ENCODE measurements around the gene LRP4. TPM values are rescaled to one million over a fixed set of nuclear protein-coding genes. Genes with fewer than 3 reads are reported as not detected.
"Not testable (repeated sequence)": the region's sequence is repeated elsewhere in the genome, so short reads cannot be mapped to it uniquely, and the experiment has no call there.

LRP4 gene
- total RNA-seq, 5 donors from 2014 or later (not counting 1 experiment from before 2014, with no cell fraction given) = 0.06 to 0.26 (median 0.13) TPM; not detected in 2

DNA sequence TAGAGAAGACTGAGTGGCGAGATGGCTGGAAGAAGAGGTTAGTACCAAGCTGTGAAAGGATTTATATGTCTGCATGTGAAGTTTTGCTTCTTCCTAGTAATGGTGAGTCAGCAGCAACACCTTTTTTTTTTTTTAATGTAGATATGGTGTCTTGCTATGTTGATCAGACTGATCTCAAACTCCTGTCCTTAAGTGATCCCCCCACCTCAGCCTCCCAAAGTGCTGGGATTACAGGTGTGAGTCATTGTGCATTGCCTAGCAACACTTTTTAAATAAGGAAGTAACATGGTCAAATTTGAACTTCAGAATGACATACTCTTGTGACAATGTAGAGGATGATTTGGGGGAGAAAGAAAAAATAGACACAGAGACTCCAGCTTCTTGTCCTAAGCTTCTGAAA, 11.7 kb upstream of the LRP4 start:
- no peaks in the 10 kb centered on the region for H3K9me3 Mint-ChIP-seq
- Histone ChIP-seq H3K4me3 (ENCODE audit: control insufficient read depth in 1 of 2, extremely low read depth in 1 of 2, low read length in 1 of 2) (no peak overlapping the region), H3K27me3 (replicated peaks in 1 of 2; ENCODE audit: control insufficient read depth in 2 of 2, extremely low read depth in 1 of 2, insufficient read depth in 2 of 2, low read length in 1 of 2) (peaks cover 0 to 27% of the 10 kb centered on the region in 2 experiments), H3K27ac (ENCODE audit: low read length) (no peak overlapping the region), H3K4me1 (ENCODE audit: control insufficient read depth in 1 of 2, extremely low read depth in 1 of 2, insufficient read depth in 2 of 2, low read length in 2 of 2) (no peaks in the 10 kb centered on the region), H3K9me3 (no peaks in the 10 kb centered on the region), H3K36me3 (ENCODE audit: control insufficient read depth in 2 of 2, extremely low read depth in 1 of 2, insufficient read depth in 1 of 2, low read length in 1 of 2) (no peaks in the 10 kb centered on the region)
- peaks cover 15 to 26% of the 10 kb centered on the region in 2 donors for H3K27me3 Mint-ChIP-seq
- WGBS (ENCODE audit: insufficient coverage) = no CpG with 5 or more reads among the region's 1 CpG
- H3K27ac Mint-ChIP-seq = no peak overlapping the region
- DNase-seq (no peak), ATAC-seq (replicated peaks in 1 of 4) (no peak)
- H3K36me3 Mint-ChIP-seq = no peaks in the 10 kb centered on the region
- POLR2A ChIA-PET = no interaction called here
- H3K4me1 Mint-ChIP-seq = peaks cover 0 to 2% (median 0%) of the 10 kb centered on the region in 3 donors
- no peak overlapping the region for H3K4me3 Mint-ChIP-seq
- CTCF ChIA-PET = interaction anchor here in 1 of 2 donors (0.6 kb wide), 1 partner anchor 14 kb away, joined by 3 read pairs; no protein-coding TSS in a partner anchor

- CTCF ChIA-PET; ATAC-seq (replicated peaks in 1 of 4): not testable (repeated sequence)
Measured at GRCh38 chr11:46928701-46929100, 10.4 kb upstream of the LRP4 start.

DNA sequence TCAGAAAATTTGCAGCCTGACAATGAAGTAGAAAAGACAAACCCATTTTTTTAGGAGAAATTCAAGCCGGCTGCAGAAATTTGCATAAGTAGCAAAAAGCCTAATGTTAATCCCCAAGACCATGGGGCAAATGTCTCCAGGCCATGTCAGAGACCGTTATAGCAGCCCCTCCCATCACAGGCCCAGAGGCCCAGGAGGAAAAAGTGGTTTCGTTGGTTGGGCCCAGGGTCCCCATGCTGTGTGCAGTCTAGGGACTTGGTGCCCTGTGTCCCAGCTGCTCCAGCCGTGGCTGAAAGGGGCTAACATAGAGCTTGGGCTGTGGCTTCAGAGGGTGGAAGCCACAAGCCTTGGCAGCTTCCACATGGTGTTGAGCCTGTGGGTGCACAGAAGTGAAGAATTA, 9.6 kb upstream of the LRP4 start:
- H3K36me3 ChIP-seq (ENCODE audit: control insufficient read depth in 2 of 2, extremely low read depth in 1 of 2, insufficient read depth in 1 of 2, low read length in 1 of 2); H3K9me3 Mint-ChIP-seq; H3K9me3 ChIP-seq; H3K27ac ChIP-seq (ENCODE audit: low read length); H3K27ac Mint-ChIP-seq; H3K4me1 Mint-ChIP-seq; H3K4me3 Mint-ChIP-seq; DNase-seq; H3K36me3 Mint-ChIP-seq; ATAC-seq (replicated peaks in 1 of 4); H3K4me1 ChIP-seq (ENCODE audit: control insufficient read depth in 1 of 2, extremely low read depth in 1 of 2, insufficient read depth in 2 of 2, low read length in 2 of 2); CTCF ChIA-PET; H3K4me3 ChIP-seq (ENCODE audit: control insufficient read depth in 1 of 2, extremely low read depth in 1 of 2, low read length in 1 of 2); POLR2A ChIA-PET: not testable (repeated sequence)
- H3K27me3 ChIP-seq (replicated peaks in 1 of 2; ENCODE audit: control insufficient read depth in 2 of 2, extremely low read depth in 1 of 2, insufficient read depth in 2 of 2, low read length in 1 of 2) = peaks cover 0 to 28% of the 10 kb centered on the region in 2 experiments
- 84% methylated on average over 3 of the region's 4 CpGs for WGBS (ENCODE audit: insufficient coverage)
- peaks cover 15 to 25% of the 10 kb centered on the region in 2 donors for H3K27me3 Mint-ChIP-seq

More at GRCh38 chr11:46928701-46929100, 10.4 kb upstream of the LRP4 start:
- H3K4me1 Mint-ChIP-seq; POLR2A ChIA-PET; H3K9me3 ChIP-seq; H3K27ac ChIP-seq (ENCODE audit: low read length); DNase-seq; H3K27ac Mint-ChIP-seq; H3K36me3 Mint-ChIP-seq; H3K36me3 ChIP-seq (ENCODE audit: control insufficient read depth in 2 of 2, extremely low read depth in 1 of 2, insufficient read depth in 1 of 2, low read length in 1 of 2); H3K4me3 Mint-ChIP-seq; H3K9me3 Mint-ChIP-seq; H3K4me1 ChIP-seq (ENCODE audit: control insufficient read depth in 1 of 2, extremely low read depth in 1 of 2, insufficient read depth in 2 of 2, low read length in 2 of 2); H3K4me3 ChIP-seq (ENCODE audit: control insufficient read depth in 1 of 2, extremely low read depth in 1 of 2, low read length in 1 of 2): not testable (repeated sequence)
- no CpG with 5 or more reads among the region's 1 CpG for WGBS (ENCODE audit: insufficient coverage)
- peaks cover 15 to 27% of the 10 kb centered on the region in 2 donors for H3K27me3 Mint-ChIP-seq
- peaks cover 0 to 30% of the 10 kb centered on the region in 2 experiments for H3K27me3 ChIP-seq (replicated peaks in 1 of 2; ENCODE audit: control insufficient read depth in 2 of 2, extremely low read depth in 1 of 2, insufficient read depth in 2 of 2, low read length in 1 of 2)

- peaks cover 0 to 45% of the 10 kb centered on the region in 2 experiments for H3K27me3 ChIP-seq (replicated peaks in 1 of 2; ENCODE audit: control insufficient read depth in 2 of 2, extremely low read depth in 1 of 2, insufficient read depth in 2 of 2, low read length in 1 of 2)
- no peak overlapping the region for H3K4me3 ChIP-seq (ENCODE audit: control insufficient read depth in 1 of 2, extremely low read depth in 1 of 2, low read length in 1 of 2)
- Mint-ChIP-seq H3K4me1 (peaks cover 25 to 29% (median 28%) of the 10 kb centered on the region in 3 donors), H3K36me3 (no peaks in the 10 kb centered on the region), H3K27ac (no peak overlapping the region), H3K9me3 (no peaks in the 10 kb centered on the region), H3K27me3 (peaks cover 27 to 42% of the 10 kb centered on the region in 2 donors), H3K4me3 (no peak overlapping the region)
- peaks cover 5 to 27% of the 10 kb centered on the region in 2 experiments for H3K4me1 ChIP-seq (ENCODE audit: control insufficient read depth in 1 of 2, extremely low read depth in 1 of 2, insufficient read depth in 2 of 2, low read length in 2 of 2)
- H3K9me3 ChIP-seq = no peaks in the 10 kb centered on the region
- ATAC-seq (replicated peaks in 1 of 4) = no peak
- no peak overlapping the region for H3K27ac ChIP-seq (ENCODE audit: low read length)
- H3K36me3 ChIP-seq (ENCODE audit: control insufficient read depth in 2 of 2, extremely low read depth in 1 of 2, insufficient read depth in 1 of 2, low read length in 1 of 2) = no peaks in the 10 kb centered on the region
- DNase-seq = no peak
- WGBS (ENCODE audit: insufficient coverage) = 67% methylated on average over 1 of the region's 4 CpGs
- ChIA-PET CTCF (no interaction called here), POLR2A (no interaction called here)
Measured at GRCh38 chr11:46920755-46921154, 2.4 kb upstream of the LRP4 start.

- Histone ChIP-seq H3K9me3 (no peaks in the 10 kb centered on the region), H3K36me3 (ENCODE audit: control insufficient read depth in 2 of 2, extremely low read depth in 1 of 2, insufficient read depth in 1 of 2, low read length in 1 of 2) (no peaks in the 10 kb centered on the region), H3K4me3 (ENCODE audit: control insufficient read depth in 1 of 2, extremely low read depth in 1 of 2, low read length in 1 of 2) (peak overlapping the region in 1 of 2 donors; percentile 40), H3K27me3 (replicated peaks in 1 of 2; ENCODE audit: control insufficient read depth in 2 of 2, extremely low read depth in 1 of 2, insufficient read depth in 2 of 2, low read length in 1 of 2) (peaks cover 0 to 50% of the 10 kb centered on the region in 2 experiments), H3K27ac (ENCODE audit: low read length) (no peak overlapping the region), H3K4me1 (ENCODE audit: control insufficient read depth in 1 of 2, extremely low read depth in 1 of 2, insufficient read depth in 2 of 2, low read length in 2 of 2) (peaks cover 5 to 27% of the 10 kb centered on the region in 2 experiments)
- Mint-ChIP-seq H3K27ac (peak overlapping the region in 1 of 2 donors; percentile 21), H3K36me3 (no peaks in the 10 kb centered on the region), H3K4me1 (peaks cover 25 to 29% (median 28%) of the 10 kb centered on the region in 3 donors), H3K9me3 (no peaks in the 10 kb centered on the region), H3K4me3 (peak overlapping the region; percentile 67 to 73 (median 73)), H3K27me3 (peaks cover 44 to 53% of the 10 kb centered on the region in 2 donors)
- DNase-seq (no peak), ATAC-seq (replicated peaks in 1 of 4) (no peak)
- whole genome bisulfite sequencing (ENCODE audit: insufficient coverage) = 44% methylated on average over 16 of the region's 17 CpGs
- POLR2A ChIA-PET = no interaction called here
- CTCF ChIA-PET = interaction anchor here in 1 of 2 donors (0.6 kb wide), 1 partner anchor 538 kb away, joined by 5 read pairs; no protein-coding TSS in a partner anchor
Measured at GRCh38 chr11:46918788-46919513, 601 bp upstream of the LRP4 start.

DNA sequence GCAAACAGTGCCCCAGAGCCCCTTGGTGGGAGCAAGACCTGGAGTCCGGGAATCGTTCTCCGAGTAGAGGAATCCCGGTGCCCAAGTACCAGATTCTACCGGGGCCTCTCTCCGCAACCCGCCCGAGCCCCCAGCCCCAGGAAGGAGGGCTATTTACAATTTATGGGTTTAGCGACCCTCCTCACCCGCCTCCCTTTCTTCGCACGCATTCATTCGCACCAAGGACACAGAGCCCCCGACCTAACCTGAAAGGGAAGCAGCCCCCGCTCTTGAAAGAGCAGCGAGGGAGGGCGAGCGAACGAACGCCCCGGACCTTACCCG, 628 bp downstream of the LRP4 start:
- Mint-ChIP-seq H3K9me3 (no peaks in the 10 kb centered on the region), H3K36me3 (no peaks in the 10 kb centered on the region), H3K4me1 (peaks cover 25 to 29% (median 28%) of the 10 kb centered on the region in 3 donors), H3K4me3 (peak overlapping the region; percentile 69 to 81 (median 69)), H3K27me3 (peaks cover 56 to 65% of the 10 kb centered on the region in 2 donors), H3K27ac (no peak overlapping the region)
- ChIA-PET CTCF (no interaction called here), POLR2A (no interaction called here)
- Histone ChIP-seq H3K27ac (ENCODE audit: low read length) (no peak overlapping the region), H3K4me3 (ENCODE audit: control insufficient read depth in 1 of 2, extremely low read depth in 1 of 2, low read length in 1 of 2) (peak overlapping the region; percentile 29 to 68), H3K27me3 (replicated peaks in 1 of 2; ENCODE audit: control insufficient read depth in 2 of 2, extremely low read depth in 1 of 2, insufficient read depth in 2 of 2, low read length in 1 of 2) (peaks cover 0 to 58% of the 10 kb centered on the region in 2 experiments), H3K36me3 (ENCODE audit: control insufficient read depth in 2 of 2, extremely low read depth in 1 of 2, insufficient read depth in 1 of 2, low read length in 1 of 2) (no peaks in the 10 kb centered on the region), H3K9me3 (no peaks in the 10 kb centered on the region), H3K4me1 (ENCODE audit: control insufficient read depth in 1 of 2, extremely low read depth in 1 of 2, insufficient read depth in 2 of 2, low read length in 2 of 2) (peaks cover 5 to 27% of the 10 kb centered on the region in 2 experiments)
- DNase-seq = peak in 1 of 35 experiments; percentile 14
- WGBS (ENCODE audit: insufficient coverage) = 3% methylated on average over 13 of the region's 22 CpGs
- no peak for ATAC-seq (replicated peaks in 1 of 4)
